Epithelial cell of proximal tubule (primary cell): ENCODE results near the gene CRAMP1. TPM values are rescaled to one million over a fixed set of nuclear protein-coding genes. Genes with fewer than 3 reads are reported as not detected.

ENCODE experiments used
- DNase-seq: peaks from one replicate; pipeline ENCODE4 v3.0.0-alpha.2; 2011; ENCODE audit warnings: low read depth
- H3K4me3 ChIP-seq: 2 replicates; pipeline ENCODE4 v1.5.1; 2011; ENCODE audit warnings: low read depth, mild to moderate bottlenecking, low read length
- CTCF ChIP-seq: conservative IDR thresholded peaks from 2 replicates; pipeline ENCODE4 v1.5.1; 2012; ENCODE audit warnings: low read depth, mild to moderate bottlenecking, low read length
- total RNA-seq: library from RNA; depleted of rRNA; stranded (reverse); fragments of >200 nt; gene quantifications from 2 replicates; pipeline ENCODE4 v1.2.3, GENCODE V29; 2015

CRAMP1 gene
- total RNA-seq, 1 donor from 2014 or later = 6.9 TPM

- DNase-seq = no peak
- no peak overlapping the region for H3K4me3 ChIP-seq
- no peak for TF ChIP-seq CTCF
Measured at GRCh38 chr16:1639282-1639681, 27.1 kb downstream of the CRAMP1 start.

DNA sequence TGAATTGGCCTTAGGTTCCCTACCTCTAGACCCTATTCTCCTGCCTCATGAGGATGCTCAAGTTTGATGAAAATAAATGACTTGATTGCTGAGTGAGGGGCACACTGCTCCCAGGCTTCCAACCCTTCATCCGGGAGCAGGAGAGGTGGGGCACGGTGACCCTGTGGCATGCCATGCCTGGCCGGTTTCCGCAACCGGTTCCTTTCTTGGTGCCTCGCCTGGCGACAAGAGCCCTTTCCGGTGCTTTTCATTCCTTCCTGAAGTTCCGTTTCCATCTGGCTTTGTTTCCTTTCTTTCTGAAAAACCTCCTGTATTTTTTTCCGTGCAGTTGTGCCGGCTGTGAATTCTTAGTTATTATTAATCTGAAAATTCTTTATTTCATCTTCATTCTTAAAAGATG lies 27.7 kb downstream of the CRAMP1 start:
- no peak for TF ChIP-seq CTCF
- no peak for DNase-seq
- H3K4me3 ChIP-seq = no peak overlapping the region

- no peak overlapping the region for H3K4me3 ChIP-seq
- DNase-seq = no peak
- no peak for TF ChIP-seq CTCF
Measured at GRCh38 chr16:1640261-1640941, 28.2 kb downstream of the CRAMP1 start.

DNA sequence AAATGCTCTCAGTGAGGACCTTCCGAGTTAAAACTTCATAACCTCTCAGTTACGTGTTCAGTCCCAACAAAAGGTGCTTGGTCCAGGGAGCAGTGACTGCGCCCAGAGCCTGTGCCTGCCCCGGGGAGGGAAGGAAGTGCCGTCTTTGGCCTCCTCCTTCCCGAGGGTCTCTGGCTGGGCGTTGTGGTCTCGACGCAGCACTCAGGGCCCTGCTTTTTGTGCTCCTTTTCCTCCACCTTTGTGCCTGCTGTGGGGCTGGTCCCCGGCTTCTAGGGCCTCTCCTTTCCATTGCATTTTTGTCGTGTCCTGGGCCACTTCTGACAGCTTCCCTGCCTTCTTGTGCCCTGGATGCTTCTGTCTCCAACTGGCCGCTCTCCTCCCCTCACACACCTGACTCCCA lies 29.1 kb downstream of the CRAMP1 start:
- no peak for TF ChIP-seq CTCF
- no peak overlapping the region for H3K4me3 ChIP-seq
- DNase-seq = no peak

- no peak overlapping the region for H3K4me3 ChIP-seq
- no peak for TF ChIP-seq CTCF
- DNase-seq = no peak
Measured at GRCh38 chr16:1642148-1642547, 30.0 kb downstream of the CRAMP1 start.

DNA sequence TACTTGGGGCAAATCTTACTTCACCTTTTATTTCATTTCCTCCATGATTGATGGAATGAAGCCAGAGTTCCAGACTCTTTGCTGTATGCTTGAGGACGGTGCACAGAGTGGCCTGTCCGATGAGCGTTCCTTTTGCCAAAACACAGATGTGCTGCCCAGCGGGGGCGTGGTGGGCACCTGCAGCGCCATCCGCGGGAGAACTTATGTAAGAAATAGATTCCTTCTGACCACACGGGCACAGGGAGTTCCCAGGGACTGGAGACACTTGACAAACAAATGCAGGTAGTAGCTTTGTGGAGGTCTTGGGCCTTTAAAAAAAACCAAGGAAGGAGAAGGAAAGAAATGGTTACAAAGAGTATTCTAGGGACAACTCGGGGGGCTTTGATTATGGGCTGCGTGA lies 30.6 kb downstream of the CRAMP1 start:
- DNase-seq = no peak
- no peak overlapping the region for H3K4me3 ChIP-seq
- no peak for TF ChIP-seq CTCF

GRCh38 chr16:1643521-1643920 lies 31.4 kb downstream of the CRAMP1 start:
- H3K4me3 ChIP-seq = no peak overlapping the region
- no peak for TF ChIP-seq CTCF
- no peak for DNase-seq
